Hepatocyte (in vitro differentiated cells): ENCODE data around the gene RPS4Y1.

Source experiments
- EZH2phosphoT487 ChIP-seq: fragments of 200-600 bp; sonication (generic); IDR thresholded peaks from one replicate; pipeline ENCODE4 v1.6.1; 2018; ENCODE audit warnings: antibody characterized with exemption, mild to moderate bottlenecking, low read depth, moderate library complexity; ENCODE audit not compliant: unreplicated experiment, severe bottlenecking
- TF ChIP-seq, protein P1 (sequence below): fragments of 200-600 bp; sonication (generic); IDR thresholded peaks from 2 replicates; pipeline ENCODE4 v1.5.1; 2016; ENCODE audit warnings: antibody characterized with exemption, mild to moderate bottlenecking; ENCODE audit not compliant: poor library complexity

DNA sequence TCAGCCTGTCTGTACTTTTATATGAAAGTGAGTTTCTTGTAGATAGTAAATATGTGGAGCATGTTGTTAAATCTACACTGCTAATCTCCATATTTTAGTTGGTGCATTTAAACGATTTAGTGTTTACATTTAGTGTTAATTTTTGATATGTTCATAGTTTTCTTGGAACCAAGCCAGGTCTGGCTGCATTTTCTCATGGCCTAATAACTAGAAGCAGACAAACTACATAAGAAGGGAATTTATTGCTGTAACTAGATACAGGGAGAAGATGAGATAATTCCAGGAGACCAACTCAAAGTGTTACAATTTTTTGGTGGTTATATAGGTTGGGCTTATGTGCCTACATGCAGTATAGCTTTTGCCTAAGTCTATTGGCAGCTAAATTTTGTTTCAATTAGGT, 32.8 kb downstream of the RPS4Y1 start:
- TF ChIP-seq, protein P1, sequence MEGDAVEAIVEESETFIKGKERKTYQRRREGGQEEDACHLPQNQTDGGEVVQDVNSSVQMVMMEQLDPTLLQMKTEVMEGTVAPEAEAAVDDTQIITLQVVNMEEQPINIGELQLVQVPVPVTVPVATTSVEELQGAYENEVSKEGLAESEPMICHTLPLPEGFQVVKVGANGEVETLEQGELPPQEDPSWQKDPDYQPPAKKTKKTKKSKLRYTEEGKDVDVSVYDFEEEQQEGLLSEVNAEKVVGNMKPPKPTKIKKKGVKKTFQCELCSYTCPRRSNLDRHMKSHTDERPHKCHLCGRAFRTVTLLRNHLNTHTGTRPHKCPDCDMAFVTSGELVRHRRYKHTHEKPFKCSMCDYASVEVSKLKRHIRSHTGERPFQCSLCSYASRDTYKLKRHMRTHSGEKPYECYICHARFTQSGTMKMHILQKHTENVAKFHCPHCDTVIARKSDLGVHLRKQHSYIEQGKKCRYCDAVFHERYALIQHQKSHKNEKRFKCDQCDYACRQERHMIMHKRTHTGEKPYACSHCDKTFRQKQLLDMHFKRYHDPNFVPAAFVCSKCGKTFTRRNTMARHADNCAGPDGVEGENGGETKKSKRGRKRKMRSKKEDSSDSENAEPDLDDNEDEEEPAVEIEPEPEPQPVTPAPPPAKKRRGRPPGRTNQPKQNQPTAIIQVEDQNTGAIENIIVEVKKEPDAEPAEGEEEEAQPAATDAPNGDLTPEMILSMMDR: no peak
- TF ChIP-seq EZH2phosphoT487: no peak
